AG10803 (cell line): ENCODE measurements around the gene CPLX3.

Experiments
- DNase-seq: peaks from one replicate; pipeline ENCODE4 v3.0.0; 2010; ENCODE audit warnings: low read depth
- H3K4me3 ChIP-seq: 2 replicates; pipeline ENCODE4 v1.5.1; 2011; ENCODE audit warnings: mild to moderate bottlenecking, low read length, control low read depth
- CTCF ChIP-seq: conservative IDR thresholded peaks from 2 replicates; pipeline ENCODE4 v1.5.1; 2011; ENCODE audit warnings: mild to moderate bottlenecking, low read length, control low read depth, inconsistent platforms

CPLX3 gene

GRCh38 chr15:74794248-74794969 is 32.0 kb upstream of the CPLX3 start:
- DNase-seq, result no peak
- H3K4me3 ChIP-seq, result no peak overlapping the region
- no peak for TF ChIP-seq CTCF

GRCh38 chr15:74794970-74795349 is 31.5 kb upstream of the CPLX3 start:
- no peak for DNase-seq
- H3K4me3 ChIP-seq, result no peak overlapping the region
- no peak for TF ChIP-seq CTCF

GRCh38 chr15:74795966-74796625 is 30.3 kb upstream of the CPLX3 start:
- DNase-seq, result no peak
- no peak for TF ChIP-seq CTCF
- H3K4me3 ChIP-seq, result no peak overlapping the region

GRCh38 chr15:74798388-74799254 is 27.8 kb upstream of the CPLX3 start:
- H3K4me3 ChIP-seq, result no peak overlapping the region
- no peak for DNase-seq
- TF ChIP-seq CTCF, result no peak

- DNase-seq, result no peak
- H3K4me3 ChIP-seq, result no peak overlapping the region
- no peak for TF ChIP-seq CTCF
Observed at GRCh38 chr15:74799255-74799855, 27.1 kb upstream of the CPLX3 start.

- TF ChIP-seq CTCF, result peak; percentile 94
- no peak overlapping the region for H3K4me3 ChIP-seq
- peak; percentile 47 for DNase-seq
Observed at GRCh38 chr15:74799856-74800558, 26.4 kb upstream of the CPLX3 start.
